ENCODE results near the gene TRAF7. TPM values are rescaled to one million over a fixed set of nuclear protein-coding genes. Genes with fewer than 3 reads are reported as not detected.

Gene TRAF7
- total and polyA plus RNA-seq, 2 of the 8 experiments (the other 6 are each of a cell fraction or from before 2014, with no cell fraction given), result 96.8 to 148 TPM

DNA sequence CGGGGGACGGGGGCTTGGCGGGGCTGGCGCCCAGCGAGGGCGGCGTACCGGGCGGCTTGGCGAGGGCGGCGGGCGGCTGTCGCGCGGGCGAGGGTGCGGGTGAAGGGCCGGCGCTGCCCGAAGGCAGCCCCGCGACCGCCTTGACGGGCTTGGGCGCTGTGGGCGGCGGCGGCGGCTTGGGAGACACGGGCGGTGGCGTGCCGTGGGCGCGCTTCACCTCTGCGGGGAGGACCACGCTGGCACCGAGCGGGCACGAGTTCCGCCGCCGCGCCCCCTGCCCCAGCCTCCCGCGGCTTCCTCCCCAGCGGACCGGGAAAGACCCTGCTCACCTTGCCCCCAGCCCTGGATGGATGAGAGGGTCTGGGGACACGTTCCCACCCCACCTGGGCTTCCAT lies 23.5 kb downstream of the TRAF7 start (continued):
- TF ChIP-seq CHD7 (IDR thresholded peaks at IDR 0.05; ENCODE audit: insufficient replicate concordance, low read length) (no peak), CBX5 (IDR thresholded peaks at IDR 0.05; ENCODE audit: low read depth, low read length) (no peak), PHF8 (conservative IDR thresholded peaks at IDR 0.05; ENCODE audit: low read depth, low read length) (no peak), HDAC6 (IDR thresholded peaks at IDR 0.05; ENCODE audit: low read depth, low read length) (no peak), SRF (IDR thresholded peaks at IDR 0.05; ENCODE audit: low read depth, low read length) (no peak)
